GM21367 (cell line): ENCODE measurements around the gene LPAR5.

Experiments
- ATAC-seq: cut with Tn5 transposase; IDR thresholded peaks from one replicate; pipeline ENCODE4 v1.9.1; 2021; ENCODE audit not compliant: unreplicated experiment

Gene LPAR5

DNA sequence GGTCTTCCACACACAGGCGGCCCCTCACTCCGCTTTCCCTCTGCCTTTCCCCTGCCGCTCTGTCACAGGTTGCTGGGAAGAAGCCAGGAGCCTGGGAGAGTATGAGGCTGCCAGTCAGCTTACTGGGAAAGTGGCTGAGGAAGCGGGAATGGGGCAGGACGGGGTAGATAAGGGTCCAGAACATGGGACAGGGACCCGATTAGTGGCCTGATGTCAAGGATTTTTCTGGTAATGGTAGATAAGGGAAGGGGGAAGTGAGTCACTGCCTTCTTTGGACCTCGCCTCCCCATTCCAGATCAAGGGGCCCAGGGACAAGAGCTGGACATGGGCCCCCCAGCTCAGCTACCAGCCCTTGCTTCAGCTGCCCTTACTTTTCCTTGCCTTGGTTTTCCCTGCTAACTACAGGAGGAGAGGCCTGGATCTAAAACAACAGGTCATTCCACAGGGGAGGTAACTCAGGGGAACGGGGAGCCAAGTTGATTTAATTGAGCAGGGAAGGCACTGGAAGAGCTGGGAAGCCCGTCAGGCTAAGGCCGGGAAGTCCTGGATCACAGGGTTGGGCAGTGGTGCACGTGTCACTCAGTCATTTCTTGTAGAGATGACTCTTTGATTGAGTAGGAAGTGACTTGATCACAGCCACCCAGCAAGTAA is 3.5 kb upstream of the LPAR5 start:
- no peak for ATAC-seq

DNA sequence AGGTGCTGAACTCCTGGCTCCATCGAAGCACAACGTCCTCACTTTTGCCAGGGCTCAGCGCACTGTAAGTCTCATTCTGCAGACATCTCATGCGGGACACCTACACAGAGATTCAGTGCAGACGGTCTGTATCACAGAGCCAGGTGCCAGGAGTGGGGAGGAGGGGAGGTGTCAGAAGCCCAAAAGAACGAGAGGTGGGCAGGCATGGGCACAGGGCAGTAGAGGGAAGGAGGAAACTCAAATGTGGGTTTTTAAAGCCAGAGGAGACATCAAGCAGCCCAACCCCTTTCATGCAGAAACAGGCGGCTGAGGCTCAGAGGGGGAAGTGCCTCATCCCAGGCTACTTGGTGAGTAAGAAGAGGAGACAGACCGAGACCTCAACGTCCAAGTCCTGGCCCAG is 2.5 kb upstream of the LPAR5 start:
- no peak for ATAC-seq

DNA sequence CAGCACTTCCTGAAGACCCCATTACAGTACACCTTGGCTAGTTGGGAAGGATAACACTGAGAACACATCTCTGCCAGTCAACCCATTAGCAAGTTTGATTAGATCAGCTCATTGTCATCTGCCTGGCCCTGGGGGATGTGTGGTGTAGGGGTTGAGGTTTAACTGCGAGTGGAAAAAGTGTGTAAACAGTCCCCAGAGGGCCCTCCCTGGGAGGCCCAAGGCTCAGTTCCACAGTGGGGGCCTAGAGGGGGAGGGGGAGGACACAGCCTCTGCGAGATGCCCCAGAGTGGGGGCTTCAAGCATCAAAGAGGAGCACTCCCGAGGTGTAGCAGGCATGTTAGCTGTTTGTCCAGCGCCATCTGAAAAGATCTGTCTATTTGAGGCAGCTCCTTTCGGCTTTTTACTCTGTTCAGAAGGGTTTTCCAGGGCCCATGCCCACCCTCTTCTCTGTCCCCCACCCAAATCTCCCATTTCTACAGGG is 344 bp downstream of the LPAR5 start:
- ATAC-seq = peak; percentile 27

DNA sequence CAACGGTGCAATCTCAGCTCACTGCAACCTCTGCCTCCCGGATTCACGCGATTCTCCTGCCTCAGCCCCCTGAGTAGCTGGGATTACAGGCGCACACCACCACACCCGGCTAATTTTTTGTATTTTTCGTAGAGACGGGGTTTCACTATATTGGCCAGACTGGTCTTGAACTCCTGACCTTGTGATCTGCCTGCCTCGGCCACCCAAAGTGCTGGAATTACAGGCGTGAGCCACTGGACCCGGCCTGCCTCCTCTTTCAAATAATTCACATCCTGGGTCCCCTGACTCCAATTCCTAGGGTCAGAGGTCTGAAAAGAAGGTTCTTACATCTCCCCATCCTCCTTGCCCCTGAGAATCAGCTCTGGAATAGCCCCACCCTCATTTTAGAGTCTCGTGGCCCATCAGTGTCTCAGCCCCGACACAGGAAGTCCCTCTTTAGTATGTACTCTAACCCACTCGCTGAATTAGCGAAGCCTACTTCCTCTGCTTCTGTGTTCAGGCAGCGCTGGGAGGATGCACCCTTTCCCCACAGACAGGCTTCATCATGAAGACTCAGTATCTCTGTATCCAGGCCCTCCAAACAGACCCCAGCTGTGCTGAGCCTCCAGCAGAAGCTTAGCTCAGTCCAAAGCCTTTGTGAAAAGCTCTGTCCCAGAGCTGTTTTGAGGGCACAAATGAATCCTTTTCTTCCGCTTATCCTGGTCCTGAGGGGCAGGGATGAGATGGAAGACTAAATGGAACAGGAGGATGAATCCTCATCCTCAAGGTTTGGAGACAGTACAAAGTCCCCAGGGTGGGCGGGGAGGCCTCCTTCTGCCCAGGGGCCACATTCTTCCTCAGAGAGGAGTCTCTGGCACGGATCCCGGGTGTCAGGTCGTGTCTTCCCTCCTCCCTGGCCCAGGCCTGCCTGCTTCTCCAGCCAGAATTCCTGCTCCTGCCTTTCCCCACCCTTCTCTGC is 3.5 kb downstream of the LPAR5 start:
- ATAC-seq = peak; percentile 45

DNA sequence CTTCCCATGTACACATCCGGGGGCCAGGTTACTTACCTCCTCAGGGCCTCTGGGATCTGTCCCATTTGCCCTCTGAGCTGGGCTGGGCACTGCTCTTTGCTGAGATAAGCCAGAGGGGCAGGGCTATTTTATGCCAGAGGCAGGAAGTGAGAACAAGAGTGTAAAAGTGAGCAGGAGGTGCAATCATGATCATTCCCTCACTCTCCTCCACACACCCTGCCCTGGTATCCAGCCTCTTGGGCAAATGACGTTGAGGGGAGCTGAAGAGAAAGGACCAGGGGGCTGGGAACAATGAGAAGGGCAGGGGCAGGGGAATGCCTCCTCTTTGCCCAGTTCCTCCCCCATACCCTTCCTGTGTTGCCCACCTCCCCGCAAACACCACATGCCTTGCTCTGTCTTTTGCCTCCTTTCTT is 4.2 kb downstream of the LPAR5 start:
- no peak for ATAC-seq

DNA sequence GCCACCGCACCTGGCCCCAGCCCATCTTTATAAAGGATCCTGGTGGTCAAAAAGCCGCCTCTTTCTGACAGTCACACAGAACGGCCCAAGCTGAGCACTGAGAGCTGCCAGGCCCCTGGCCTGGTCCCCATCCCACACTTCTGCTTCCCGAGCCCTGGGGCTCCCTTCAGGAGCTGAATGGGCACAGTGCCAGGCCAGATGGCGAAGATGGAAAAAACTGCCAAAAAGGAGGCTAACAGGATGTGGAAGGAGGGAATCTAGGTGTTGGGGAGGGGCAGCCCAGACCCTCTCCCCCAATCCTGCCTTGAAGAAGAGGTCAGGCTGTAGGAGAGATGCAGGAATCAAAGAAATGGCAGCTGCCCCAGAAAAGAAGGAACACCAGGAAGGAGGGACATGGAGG is 5.0 kb downstream of the LPAR5 start:
- no peak for ATAC-seq

DNA sequence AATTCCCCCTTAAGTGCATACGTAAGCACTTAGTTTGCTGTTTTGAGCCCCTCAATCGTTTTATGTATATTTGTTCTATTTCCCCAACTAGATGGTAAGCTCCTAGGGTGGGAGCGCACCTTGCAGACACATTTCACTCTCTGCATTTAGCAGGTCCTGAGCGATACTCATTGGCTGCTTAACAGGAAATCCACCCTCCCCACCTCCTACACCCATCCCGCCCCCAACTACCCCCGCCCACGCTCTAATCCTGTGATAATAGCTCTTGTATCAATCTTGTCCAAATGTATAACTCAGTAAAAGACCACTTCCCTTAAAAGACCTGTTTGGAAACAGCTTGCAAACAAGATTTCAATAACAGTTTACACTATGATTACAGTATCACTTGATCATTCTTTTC is 8.1 kb downstream of the LPAR5 start:
- no peak for ATAC-seq

DNA sequence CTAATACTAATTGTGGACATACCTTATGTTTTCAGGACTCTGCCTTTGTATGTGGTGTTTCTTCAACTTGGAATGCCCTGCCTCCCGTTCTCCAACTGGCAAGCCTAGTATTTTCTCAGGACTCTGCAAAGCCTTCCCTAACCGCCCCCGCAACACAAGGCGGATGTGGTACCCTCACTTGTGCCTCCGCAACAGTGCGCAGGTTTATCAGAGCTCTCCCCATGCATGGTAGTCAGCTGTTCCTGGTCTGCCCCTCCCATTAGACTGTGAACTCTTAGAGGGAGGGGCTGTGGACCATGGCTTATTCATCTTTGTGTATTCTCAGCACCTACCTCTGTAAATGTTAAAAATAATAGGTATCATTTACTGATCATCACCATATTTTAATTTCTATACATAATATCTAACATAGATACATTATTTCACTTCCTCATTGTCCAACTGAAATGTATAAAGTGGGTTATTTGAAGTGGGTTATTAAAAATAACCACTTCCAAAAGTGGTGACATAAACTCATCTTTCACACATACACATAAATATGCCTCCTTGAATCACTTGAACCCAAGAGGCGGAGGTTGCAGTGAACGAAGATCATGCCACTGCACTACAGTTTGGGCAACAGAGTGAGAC is 9.0 kb downstream of the LPAR5 start:
- no peak for ATAC-seq

DNA sequence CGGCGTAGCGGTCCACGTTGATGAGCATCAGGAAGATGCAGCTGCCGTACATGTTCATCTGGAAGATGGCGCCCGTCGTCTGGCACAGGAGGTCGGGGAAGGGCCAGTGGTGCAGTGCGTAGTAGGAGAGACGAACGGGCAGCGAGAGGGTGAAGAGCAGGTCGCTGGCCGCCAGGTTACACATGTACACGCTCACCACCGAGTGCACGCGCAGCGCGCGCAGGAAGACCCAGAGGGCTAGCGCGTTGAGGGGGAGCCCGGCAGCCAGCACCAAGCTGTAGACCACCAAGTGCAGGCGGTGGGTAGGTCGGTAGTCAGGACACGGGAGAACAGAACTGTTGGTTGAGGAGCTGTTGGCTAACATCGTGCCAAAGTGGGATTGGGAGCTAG is 14.9 kb downstream of the LPAR5 start:
- ATAC-seq = no peak

DNA sequence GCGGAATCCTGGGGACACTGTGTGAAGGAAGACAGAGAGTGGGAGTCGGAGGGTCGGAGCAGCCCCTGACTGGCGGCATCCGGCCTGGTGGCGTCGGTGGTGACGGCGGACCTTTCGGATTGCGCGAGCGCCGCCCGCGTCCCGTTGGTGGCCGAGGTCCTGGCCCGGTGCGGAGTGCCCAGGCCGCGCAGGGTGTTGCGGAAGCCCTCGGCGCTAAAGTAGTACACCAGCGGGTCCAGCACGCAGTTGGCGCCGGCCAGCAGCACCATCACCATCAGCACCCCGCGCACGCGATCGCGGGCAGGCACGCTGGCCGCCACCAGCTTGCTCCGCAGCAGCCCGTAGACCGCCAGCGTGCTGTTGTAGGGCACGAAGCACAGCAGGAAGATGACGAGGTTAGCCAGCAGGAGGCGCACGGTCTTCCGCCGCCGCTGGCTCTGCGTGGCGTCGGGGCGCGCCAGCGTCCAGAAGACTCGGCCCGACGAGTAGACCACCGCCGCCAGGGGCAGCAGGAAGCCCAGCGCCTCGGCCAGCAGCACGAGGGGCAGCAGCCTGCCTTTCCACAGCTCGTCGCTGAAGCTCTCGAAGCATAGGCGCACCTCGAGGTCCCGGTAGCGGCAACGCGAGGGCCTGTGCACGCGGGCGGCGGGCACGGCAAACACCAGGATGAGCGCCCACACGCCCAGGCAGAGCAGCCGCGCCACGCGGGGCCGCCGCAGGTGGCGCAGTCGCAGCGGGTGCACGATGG is 15.4 kb downstream of the LPAR5 start:
- no peak for ATAC-seq

DNA sequence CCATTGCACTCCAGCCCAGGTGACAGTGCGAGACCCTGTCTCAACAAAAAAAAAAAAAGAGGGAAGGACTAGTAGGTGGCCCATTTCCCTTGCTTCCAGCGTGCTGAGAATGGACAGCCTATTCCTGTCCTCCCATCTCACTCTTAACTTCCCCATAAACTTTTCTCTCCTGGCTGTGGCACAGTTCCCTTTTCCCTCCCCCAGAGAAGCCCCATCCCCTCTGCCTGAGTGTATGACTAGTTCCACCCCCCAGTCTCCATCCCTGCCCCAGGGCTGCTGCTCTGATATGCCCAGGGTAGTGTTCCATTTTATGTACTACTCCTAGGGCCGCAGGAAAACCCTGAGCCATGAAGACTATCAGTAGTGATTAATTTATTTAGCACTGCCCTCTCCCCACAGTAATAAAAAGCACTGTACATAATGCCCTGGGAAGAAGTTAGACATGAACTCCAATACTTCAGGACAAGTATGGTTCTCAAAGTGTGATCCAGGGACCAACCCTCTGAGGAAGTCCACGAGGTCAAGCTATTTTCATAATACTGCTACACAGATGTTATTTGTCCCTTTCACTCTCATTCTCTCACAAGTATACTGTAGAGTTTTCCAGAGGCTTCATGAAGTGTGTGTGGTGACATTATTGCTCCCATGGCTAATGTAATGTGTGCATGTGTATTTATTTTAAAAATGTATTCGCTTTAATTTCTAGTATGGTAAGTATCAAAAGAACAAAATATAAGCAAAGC is 17.1 kb downstream of the LPAR5 start:
- no peak for ATAC-seq

DNA sequence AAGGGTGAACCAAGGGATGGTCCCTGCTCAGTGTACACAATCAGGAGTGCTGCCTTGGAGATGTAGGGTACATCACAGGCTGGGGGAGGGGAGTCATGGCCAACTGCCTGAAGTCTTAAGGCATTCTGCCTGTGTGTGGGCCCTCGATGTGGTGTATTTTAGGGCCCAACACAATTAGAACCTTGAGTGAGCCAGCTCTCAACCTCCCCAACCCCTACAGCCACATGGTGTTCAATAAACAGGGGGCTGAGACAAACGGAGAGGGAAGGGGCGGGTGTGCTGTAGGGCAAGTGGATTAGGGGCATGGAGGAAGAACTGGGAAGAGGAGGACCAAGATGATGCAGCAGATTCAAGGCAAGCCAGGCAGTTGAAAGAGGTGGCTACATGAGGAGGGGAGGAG is 20.0 kb downstream of the LPAR5 start:
- no peak for ATAC-seq

DNA sequence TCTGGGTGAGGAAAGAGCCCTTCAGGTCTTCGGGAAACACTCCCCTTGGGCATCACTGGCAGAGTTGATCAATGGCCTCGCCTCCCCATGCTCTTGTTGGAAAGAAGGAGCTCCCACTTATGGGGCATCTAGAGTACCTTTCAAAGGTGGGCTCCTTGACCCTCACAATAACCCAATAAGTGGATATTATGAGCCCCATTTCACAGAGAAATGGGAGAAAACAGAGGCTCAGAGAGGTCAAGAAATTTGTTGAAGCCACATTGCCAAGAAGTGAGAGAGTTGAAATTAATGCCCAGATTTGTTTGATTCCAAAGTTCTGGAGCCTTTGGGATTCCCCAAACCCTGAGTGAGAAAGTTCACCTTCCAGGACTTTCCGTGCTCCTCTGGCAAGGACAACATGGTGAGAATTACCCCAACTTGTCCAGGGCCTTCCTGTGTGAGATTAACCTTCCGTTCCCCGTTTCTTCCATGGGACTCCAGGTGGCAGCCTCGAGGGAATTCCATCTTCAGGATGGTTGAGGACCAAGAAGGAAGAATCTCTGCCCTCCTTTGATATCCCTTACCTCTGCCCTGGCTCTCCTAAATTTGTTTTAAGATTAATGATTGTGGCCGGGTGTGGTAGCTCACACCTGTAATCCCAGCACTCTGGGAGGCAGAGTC is 21.1 kb downstream of the LPAR5 start:
- no peak for ATAC-seq

DNA sequence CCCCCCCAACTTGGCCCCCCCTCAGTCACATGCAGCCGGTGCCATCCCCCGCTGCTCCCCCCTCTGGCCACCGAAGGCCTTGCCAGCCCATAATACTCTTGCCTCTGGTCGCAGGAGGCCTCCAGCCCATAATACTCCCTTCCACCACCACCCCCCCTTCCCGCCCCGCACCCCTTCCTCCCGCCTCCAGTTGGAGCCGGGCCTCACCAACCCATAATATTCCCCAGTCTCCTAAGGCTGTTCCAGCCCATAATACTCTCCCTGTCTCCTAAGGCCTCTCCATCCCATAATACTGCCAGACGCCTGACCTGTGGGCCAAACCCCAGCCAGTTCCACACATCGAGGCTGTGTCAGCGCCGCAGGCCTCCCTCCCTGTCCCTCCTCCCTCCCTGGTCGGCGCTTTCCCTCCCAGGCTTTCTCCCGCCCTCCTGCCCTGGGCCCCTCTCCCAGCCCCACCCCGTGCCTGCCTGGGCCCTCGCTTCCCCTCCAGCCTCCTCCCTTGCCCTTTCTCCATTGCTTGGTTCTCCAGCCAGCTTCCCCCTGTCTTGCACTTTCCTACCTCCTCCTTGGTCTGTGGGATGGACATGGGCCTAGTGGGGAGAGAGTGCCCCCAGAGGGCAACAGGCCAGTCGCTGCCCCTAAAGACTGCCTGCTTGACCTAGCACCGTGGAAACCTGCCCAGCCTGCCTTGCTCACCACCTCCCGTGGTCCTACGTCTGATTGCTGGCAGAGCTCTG is 21.8 kb downstream of the LPAR5 start:
- no peak for ATAC-seq

DNA sequence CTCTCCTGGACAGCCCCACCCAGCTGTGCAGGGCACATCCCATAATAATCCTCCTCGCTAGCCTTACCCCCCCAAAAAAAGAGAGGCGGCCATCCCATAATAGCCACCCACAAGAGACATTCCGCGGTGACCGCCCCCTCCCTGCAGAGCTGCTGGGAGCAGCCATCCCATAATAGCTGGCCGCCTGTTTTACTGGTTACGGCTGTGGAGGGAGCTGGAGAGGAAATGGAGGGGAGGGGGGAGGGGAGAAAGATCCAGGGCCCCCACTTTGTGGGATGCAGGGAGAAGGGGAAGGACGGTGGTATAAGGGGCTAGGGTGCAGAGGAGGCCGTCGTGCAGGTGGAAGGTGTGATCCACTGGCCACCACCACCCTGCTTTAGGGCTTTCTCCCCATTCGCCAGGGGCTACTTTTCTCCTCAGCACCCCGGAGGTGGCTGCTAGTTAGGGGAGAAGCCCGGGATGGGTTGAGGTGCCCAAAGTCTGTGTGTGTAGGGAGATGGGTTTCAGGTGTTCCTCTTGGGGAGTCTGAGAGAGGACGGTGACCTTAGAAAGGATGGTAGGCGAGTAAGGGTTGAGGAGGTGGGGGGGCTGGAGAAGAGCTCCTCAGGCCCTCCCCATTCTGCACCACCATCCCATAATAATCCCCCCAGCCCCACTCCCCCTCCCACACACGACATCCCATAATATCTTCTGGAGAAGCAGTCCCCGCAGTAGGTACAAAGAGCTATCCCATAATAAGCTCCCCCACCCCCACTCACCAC is 22.6 kb downstream of the LPAR5 start:
- ATAC-seq = no peak

DNA sequence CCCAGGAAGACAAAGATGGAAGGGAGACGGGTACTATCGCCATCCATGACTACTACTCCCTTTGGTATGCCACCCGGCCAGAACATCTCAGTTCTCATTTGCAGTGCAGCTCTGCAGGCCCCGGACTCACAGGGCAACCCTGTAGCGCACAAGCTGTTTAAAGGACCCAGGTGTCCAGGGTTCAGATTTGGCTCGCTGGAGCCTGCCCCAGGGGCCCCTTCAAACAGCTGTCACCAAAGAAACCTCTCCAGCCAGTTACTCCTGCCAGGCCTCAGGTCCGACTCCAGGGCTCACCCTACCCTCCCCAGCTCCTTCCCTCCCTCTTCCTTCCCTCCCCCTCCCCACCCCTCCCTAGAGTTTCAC is 23.1 kb downstream of the LPAR5 start:
- ATAC-seq = no peak

DNA sequence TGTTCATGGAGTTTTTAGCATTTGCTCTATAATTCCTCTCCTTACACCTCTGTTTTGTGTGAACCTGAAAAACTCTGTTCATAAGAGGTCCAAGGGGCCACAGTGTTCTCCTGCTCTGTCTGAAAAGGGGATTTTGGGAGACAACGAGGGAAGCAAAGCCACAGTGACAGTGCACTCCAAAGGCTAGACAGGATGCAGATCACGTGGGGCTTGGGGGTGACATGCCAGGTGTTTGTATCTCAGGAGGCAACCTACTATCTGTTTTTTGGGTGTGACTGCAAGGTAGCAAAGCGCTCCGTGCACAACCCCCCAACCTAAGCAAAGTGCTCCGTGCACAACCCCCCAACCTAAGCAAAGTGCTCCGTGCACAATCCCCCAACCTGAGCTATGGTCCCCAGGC is 23.5 kb downstream of the LPAR5 start:
- no peak for ATAC-seq

DNA sequence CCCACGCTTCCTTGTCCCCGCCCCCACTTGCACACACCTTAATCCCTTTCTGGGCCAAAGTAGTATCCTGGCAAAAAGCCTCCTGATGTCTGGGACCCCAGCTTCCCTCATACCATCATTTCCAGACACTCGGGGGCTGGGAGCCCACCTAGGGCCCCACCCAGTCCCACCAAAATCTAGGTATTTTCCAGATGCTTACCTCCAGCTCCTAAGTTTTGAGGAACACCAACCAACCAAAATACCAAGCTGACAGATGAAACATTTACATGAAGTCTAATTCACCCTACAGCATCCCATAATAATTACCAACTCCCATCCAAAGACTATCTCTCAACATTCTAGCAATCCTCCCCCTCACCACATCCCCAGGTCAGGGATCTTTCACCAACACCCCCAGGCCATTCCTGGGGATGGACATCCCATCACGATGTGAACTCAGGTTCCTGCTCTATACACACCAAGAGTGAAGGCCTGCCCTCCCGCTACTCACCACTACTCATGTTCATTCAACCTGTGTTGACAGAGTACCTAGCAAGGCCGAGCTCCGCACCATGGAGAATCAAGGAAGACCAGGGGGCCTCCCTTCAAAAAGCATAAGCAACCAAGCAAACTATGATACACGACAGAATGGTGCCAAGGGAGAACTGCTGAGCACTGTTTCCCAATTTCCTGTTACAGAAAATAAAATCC is 27.0 kb downstream of the LPAR5 start:
- no peak for ATAC-seq
